ENCODE results near the gene ABL1.

DNA sequence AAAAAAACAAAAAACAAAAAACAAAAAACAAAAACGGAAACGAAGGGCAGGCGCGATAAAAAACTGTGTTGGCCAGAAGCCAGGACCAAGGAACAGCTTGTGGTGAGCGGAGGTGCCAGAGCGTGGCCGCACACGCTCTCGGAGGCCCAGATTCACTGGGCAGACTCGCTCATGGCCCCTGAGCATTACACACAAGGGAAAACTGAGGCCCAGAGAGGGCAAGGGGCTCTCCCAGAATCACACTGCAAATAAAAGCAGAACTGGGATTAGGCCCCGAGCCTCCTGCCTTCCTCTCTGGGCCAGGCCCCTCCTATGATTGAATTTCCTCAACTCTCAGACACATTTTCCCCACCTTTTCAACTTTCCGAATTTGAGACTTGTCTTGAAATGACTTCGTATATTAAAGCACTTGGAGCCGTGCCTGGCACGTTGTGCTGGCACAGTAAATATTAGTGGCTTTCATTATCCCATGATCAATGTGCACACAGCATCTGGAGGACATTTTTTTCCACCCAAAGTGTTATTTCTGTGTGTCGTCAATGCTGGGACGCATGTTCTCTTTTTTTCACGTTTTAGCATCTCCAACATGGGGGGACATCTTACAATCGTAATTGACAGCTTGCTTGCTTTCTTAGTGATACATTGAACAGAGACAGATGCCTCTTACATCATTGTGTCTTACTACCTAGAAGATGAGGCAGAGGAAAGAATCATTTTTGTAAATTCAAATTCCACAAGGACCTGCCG, 96.6 kb downstream of the ABL1 start:
- TF ChIP-seq ZFP3 (CRISPR knock-in tag; IDR thresholded peaks at IDR 0.05) (no peak), ARNTL (CRISPR knock-in tag; IDR thresholded peaks at IDR 0.05; ENCODE audit: borderline replicate concordance, low read depth) (no peak), SNAI2 (CRISPR knock-in tag; IDR thresholded peaks at IDR 0.05) (no peak), GLIS3 (CRISPR knock-in tag; IDR thresholded peaks at IDR 0.05) (no peak), ZNF70 (CRISPR knock-in tag; IDR thresholded peaks at IDR 0.05) (no peak)
